Measurements from ENCODE around the gene TMEM196.

DNA sequence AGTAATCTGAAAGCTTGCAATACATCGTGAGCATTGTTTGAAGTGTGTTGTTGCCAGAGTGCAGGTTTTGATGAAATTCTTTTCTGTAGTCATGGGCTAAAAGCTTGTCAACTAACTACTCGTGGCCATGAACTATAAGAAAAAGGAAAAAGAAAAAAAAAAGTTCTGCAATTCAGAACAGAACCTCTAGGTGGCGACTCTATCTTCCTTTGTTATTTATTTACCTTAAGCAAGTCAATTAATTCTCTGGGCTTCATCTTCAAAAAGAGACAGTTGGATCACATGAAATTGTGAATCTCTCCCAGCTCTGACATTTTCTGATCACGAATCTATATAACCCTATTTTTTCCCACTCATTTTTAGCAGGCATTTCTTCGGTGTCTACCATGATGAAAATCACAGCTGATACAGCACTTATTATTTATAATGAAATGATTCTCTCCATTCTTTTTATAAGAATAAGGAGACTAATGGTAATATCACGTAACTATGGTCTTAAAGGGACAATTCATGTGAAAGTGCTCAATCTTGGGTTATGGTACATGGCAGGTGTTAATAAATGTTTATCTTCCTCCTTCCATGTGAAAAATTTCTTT lies 18.8 kb downstream of the TMEM196 start:
- TF ChIP-seq, protein P1, sequence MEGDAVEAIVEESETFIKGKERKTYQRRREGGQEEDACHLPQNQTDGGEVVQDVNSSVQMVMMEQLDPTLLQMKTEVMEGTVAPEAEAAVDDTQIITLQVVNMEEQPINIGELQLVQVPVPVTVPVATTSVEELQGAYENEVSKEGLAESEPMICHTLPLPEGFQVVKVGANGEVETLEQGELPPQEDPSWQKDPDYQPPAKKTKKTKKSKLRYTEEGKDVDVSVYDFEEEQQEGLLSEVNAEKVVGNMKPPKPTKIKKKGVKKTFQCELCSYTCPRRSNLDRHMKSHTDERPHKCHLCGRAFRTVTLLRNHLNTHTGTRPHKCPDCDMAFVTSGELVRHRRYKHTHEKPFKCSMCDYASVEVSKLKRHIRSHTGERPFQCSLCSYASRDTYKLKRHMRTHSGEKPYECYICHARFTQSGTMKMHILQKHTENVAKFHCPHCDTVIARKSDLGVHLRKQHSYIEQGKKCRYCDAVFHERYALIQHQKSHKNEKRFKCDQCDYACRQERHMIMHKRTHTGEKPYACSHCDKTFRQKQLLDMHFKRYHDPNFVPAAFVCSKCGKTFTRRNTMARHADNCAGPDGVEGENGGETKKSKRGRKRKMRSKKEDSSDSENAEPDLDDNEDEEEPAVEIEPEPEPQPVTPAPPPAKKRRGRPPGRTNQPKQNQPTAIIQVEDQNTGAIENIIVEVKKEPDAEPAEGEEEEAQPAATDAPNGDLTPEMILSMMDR (IDR thresholded peaks at IDR 0.05 in 2 of 3, conservative IDR thresholded peaks at IDR 0.05 in 1 of 3; ENCODE audit: borderline replicate concordance in 1 of 3, insufficient read depth in 1 of 3, low read depth in 2 of 3, low read length in 2 of 3): peak; percentile 58 to 80 (median 65)
- TF ChIP-seq POLR2A (IDR thresholded peaks at IDR 0.05; ENCODE audit: borderline replicate concordance, extremely low read depth, insufficient read depth, insufficient read length) (no peak), EZH2 (IDR thresholded peaks at IDR 0.05) (no peak)

Data from HCT116 (cell line).